Smooth muscle cell (in vitro differentiated cells): ENCODE results near the gene MLEC. TPM values are rescaled to one million over a fixed set of nuclear protein-coding genes. Genes with fewer than 3 reads are reported as not detected.

Source experiments
- DNase-seq: peaks from one replicate; lab custom pipeline; 2025; ENCODE audit not compliant: unreplicated experiment; lab: John Stamatoyannopoulos, UW
- H2AFZ ChIP-seq: fragments of 200-600 bp; sonication (generic); 2 replicates; pipeline ENCODE4 v1.6.0; 2016; ENCODE audit warnings: antibody characterized with exemption, low read depth, mild to moderate bottlenecking
- H3F3A ChIP-seq: fragments of 200-600 bp; sonication (generic); 2 replicates; pipeline ENCODE4 v1.6.0; 2017; ENCODE audit warnings: antibody characterized with exemption, low read depth
- H3K27ac ChIP-seq: fragments of 200-600 bp; sonication (generic); 2 replicates; pipeline ENCODE4 v1.5.1; 2016; ENCODE audit warnings: low read depth, mild to moderate bottlenecking
- H3K27me3 ChIP-seq: fragments of 200-600 bp; sonication (generic); 2 replicates; pipeline ENCODE4 v1.6.1; 2016; ENCODE audit warnings: low read depth, mild to moderate bottlenecking
- H3K36me3 ChIP-seq: fragments of 200-600 bp; sonication (generic); 2 replicates; pipeline ENCODE4 v1.5.1; 2016; ENCODE audit warnings: low read depth
- H3K4me1 ChIP-seq: fragments of 200-600 bp; sonication (generic); 2 replicates; pipeline ENCODE4 v1.5.1; 2016; ENCODE audit warnings: low read depth
- H3K4me2 ChIP-seq: fragments of 200-600 bp; sonication (generic); 2 replicates; pipeline ENCODE4 v1.6.0; 2016; ENCODE audit warnings: mild to moderate bottlenecking
- H3K4me3 ChIP-seq: fragments of 200-600 bp; sonication (generic); 2 replicates; pipeline ENCODE4 v1.5.1; 2016; ENCODE audit warnings: mild to moderate bottlenecking
- H3K79me2 ChIP-seq: fragments of 200-600 bp; sonication (generic); 2 replicates; pipeline ENCODE4 v1.6.0; 2016; ENCODE audit warnings: low read depth, mild to moderate bottlenecking
- H3K9ac ChIP-seq: fragments of 200-600 bp; sonication (generic); 2 replicates; pipeline ENCODE4 v1.6.0; 2016; ENCODE audit warnings: low read depth
- H3K9me3 ChIP-seq: fragments of 200-600 bp; sonication (generic); replicated peaks from 2 replicates; pipeline ENCODE4 v1.5.1; 2016; ENCODE audit warnings: low read depth
- H4K20me1 ChIP-seq: fragments of 200-600 bp; sonication (generic); 2 replicates; pipeline ENCODE4 v1.6.0; 2016; ENCODE audit warnings: low read depth
- WGBS: methylation state at CpG from one replicate; pipeline ENCODE4 v1.1.7; 2016; ENCODE audit warnings: low lambda C conversion rate; 5-methylcytosine and 5-hydroxymethylcytosine counted together
- polyA plus RNA-seq: library from polyadenylated mRNA; unstranded; fragments of >200 nt; fragmentation: Nextera tagmentation; extraction: Ambion mirVana; gene quantifications from 2 replicates; pipeline ENCODE4 v1.2.1, GENCODE V29; 2016
- total RNA-seq: library from RNA; depleted of rRNA; stranded (reverse); fragments of >200 nt; gene quantifications from 2 replicates; pipeline ENCODE4 v1.2.3, GENCODE V29; 2014
- TF ChIP-seq, protein P1 (sequence below): fragments of 200-600 bp; sonication (generic); IDR thresholded peaks from 2 replicates; pipeline ENCODE4 v1.5.1; 2017; ENCODE audit warnings: borderline replicate concordance, mild to moderate bottlenecking, antibody characterized with exemption; ENCODE audit not compliant: insufficient read depth, poor library complexity, severe bottlenecking

MLEC gene
- total and polyA plus RNA-seq, 2 experiments from 2014 or later: 70.7 to 230 TPM

DNA sequence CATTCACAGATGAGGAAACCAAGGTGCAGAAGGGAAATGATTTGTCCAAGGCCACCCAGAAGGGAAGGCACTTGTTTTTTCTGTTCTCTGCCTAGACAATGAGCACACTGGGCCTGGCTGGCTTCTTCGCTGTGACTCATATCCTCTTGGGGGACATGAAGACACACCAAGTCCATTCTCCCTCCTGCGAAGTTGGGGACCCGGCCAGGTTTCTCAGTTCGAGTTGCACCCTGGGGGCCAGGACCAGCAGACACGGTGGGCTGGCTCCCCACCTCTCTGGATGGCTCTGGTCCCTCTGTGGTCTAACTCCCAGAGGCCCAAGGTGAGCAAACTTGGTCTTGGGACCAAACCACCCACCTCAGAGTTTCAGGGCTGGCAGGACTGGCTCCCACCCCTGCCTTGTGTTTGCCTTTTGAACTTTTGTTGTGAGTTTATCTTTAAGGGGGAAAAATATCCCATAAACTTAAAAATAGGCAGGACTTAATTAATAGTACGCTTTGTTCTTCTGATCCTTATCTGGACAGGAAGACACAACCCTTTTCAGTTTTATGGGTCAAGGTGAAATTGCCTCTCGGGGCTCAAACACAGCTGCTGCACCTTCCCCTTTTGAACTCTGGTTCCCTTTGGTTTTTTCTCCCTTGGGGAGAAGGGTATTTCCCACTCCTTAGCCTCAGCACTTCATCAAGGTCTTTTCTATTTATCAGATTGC, 9.0 kb upstream of the MLEC start:
- no peaks in the 10 kb centered on the region for H3K27me3 ChIP-seq
- DNase-seq: no peak
- no peak overlapping the region for H3K9ac ChIP-seq
- no peaks in the 10 kb centered on the region for H3F3A ChIP-seq
- H3K27ac ChIP-seq: no peak overlapping the region
- no peaks in the 10 kb centered on the region for H3K4me1 ChIP-seq
- H3K36me3 ChIP-seq: no peaks in the 10 kb centered on the region
- H4K20me1 ChIP-seq: no peaks in the 10 kb centered on the region
- 81% methylated on average over 7 of the region's 7 CpGs for WGBS
- H3K79me2 ChIP-seq: no peaks in the 10 kb centered on the region
- no peak overlapping the region for H3K4me2 ChIP-seq
- H3K9me3 ChIP-seq: no peaks in the 10 kb centered on the region
- H3K4me3 ChIP-seq: no peak overlapping the region
- no peak overlapping the region for H2AFZ ChIP-seq
- TF ChIP-seq, protein P1, sequence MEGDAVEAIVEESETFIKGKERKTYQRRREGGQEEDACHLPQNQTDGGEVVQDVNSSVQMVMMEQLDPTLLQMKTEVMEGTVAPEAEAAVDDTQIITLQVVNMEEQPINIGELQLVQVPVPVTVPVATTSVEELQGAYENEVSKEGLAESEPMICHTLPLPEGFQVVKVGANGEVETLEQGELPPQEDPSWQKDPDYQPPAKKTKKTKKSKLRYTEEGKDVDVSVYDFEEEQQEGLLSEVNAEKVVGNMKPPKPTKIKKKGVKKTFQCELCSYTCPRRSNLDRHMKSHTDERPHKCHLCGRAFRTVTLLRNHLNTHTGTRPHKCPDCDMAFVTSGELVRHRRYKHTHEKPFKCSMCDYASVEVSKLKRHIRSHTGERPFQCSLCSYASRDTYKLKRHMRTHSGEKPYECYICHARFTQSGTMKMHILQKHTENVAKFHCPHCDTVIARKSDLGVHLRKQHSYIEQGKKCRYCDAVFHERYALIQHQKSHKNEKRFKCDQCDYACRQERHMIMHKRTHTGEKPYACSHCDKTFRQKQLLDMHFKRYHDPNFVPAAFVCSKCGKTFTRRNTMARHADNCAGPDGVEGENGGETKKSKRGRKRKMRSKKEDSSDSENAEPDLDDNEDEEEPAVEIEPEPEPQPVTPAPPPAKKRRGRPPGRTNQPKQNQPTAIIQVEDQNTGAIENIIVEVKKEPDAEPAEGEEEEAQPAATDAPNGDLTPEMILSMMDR: no peak

GRCh38 chr12:120678572-120678971, 8.4 kb upstream of the MLEC start:
- Histone ChIP-seq H3K27me3 (no peaks in the 10 kb centered on the region), H3K4me1 (no peaks in the 10 kb centered on the region), H3K9ac (no peak overlapping the region), H3K4me2 (no peak overlapping the region), H3K36me3 (no peaks in the 10 kb centered on the region), H3K9me3 (no peaks in the 10 kb centered on the region), H3K27ac (no peak overlapping the region), H4K20me1 (no peaks in the 10 kb centered on the region), H3K4me3 (no peak overlapping the region), H3K79me2 (no peaks in the 10 kb centered on the region), H3F3A (no peaks in the 10 kb centered on the region), H2AFZ (no peak overlapping the region)
- DNase-seq: no peak
- WGBS: 83% methylated on average over 8 of the region's 8 CpGs
- TF ChIP-seq, protein P1: no peak

GRCh38 chr12:120680165-120680738, 6.7 kb upstream of the MLEC start:
- Histone ChIP-seq H3K27me3 (no peaks in the 10 kb centered on the region), H3K4me3 (no peak overlapping the region), H3K9me3 (no peaks in the 10 kb centered on the region), H3K36me3 (no peaks in the 10 kb centered on the region), H3K4me1 (no peaks in the 10 kb centered on the region), H3F3A (no peaks in the 10 kb centered on the region), H3K4me2 (no peak overlapping the region), H4K20me1 (no peaks in the 10 kb centered on the region), H3K9ac (no peak overlapping the region), H3K27ac (no peak overlapping the region), H2AFZ (no peak overlapping the region), H3K79me2 (no peaks in the 10 kb centered on the region)
- DNase-seq: no peak
- TF ChIP-seq, protein P1: no peak
- WGBS: 69% methylated on average over 5 of the region's 5 CpGs
